HPDE6-E6E7 (cell line): ENCODE measurements around the gene SETD2.
"Not testable (repeated sequence)": the region's sequence is repeated elsewhere in the genome, so short reads cannot be mapped to it uniquely, and the experiment has no call there.

Experiments
- DNase-seq: peaks from one replicate; pipeline ENCODE4 v3.0.0; 2011; ENCODE audit warnings: missing footprints; ENCODE audit errors: extremely low spot score

The SETD2 gene

GRCh38 chr3:47098910-47099309 is 65.0 kb downstream of the SETD2 start:
- DNase-seq = no peak

GRCh38 chr3:47097864-47098263 is 66.0 kb downstream of the SETD2 start:
- DNase-seq = no peak

- no peak for DNase-seq
Observed at GRCh38 chr3:47096959-47097358, 67.0 kb downstream of the SETD2 start.

GRCh38 chr3:47092090-47092489 is 71.8 kb downstream of the SETD2 start:
- DNase-seq = no peak

GRCh38 chr3:47089630-47090029 is 74.3 kb downstream of the SETD2 start:
- DNase-seq = no peak

GRCh38 chr3:47086071-47086470 is 77.8 kb downstream of the SETD2 start:
- DNase-seq = no peak

- no peak for DNase-seq
Observed at GRCh38 chr3:47083786-47084185, 80.1 kb downstream of the SETD2 start.

- no peak for DNase-seq
Observed at GRCh38 chr3:47082519-47082918, 81.4 kb downstream of the SETD2 start.

- DNase-seq = no peak
Observed at GRCh38 chr3:47079432-47079831, 84.5 kb downstream of the SETD2 start.

GRCh38 chr3:47073685-47074084 is 90.2 kb downstream of the SETD2 start:
- DNase-seq = no peak

GRCh38 chr3:47070770-47071169 is 93.1 kb downstream of the SETD2 start:
- DNase-seq = no peak

- DNase-seq = not testable (repeated sequence)
Observed at GRCh38 chr3:47066259-47066658, 97.7 kb downstream of the SETD2 start.

- DNase-seq = no peak
Observed at GRCh38 chr3:47065681-47066080, 98.2 kb downstream of the SETD2 start.

GRCh38 chr3:47065058-47065457 is 98.9 kb downstream of the SETD2 start:
- DNase-seq = no peak

GRCh38 chr3:47057212-47057671 is 106.7 kb downstream of the SETD2 start:
- DNase-seq = no peak

GRCh38 chr3:47056705-47057104 is 107.2 kb downstream of the SETD2 start:
- DNase-seq = no peak

GRCh38 chr3:47054412-47054811 is 109.5 kb downstream of the SETD2 start:
- DNase-seq = no peak

GRCh38 chr3:47047673-47048072 is 116.2 kb downstream of the SETD2 start:
- DNase-seq = no peak

GRCh38 chr3:47047069-47047468 is 116.8 kb downstream of the SETD2 start:
- DNase-seq = no peak

- no peak for DNase-seq
Observed at GRCh38 chr3:47042231-47042791, 121.6 kb downstream of the SETD2 start.

GRCh38 chr3:47041114-47041513 is 122.8 kb downstream of the SETD2 start:
- no peak for DNase-seq

- not testable (repeated sequence) for DNase-seq
Observed at GRCh38 chr3:47037302-47037701, 126.6 kb downstream of the SETD2 start.

- no peak for DNase-seq
Observed at GRCh38 chr3:47036145-47036544, 127.8 kb downstream of the SETD2 start.

- no peak for DNase-seq
Observed at GRCh38 chr3:47035645-47036044, 128.3 kb downstream of the SETD2 start.
